Sigmoid colon (tissue), 3 donors: ENCODE data around the gene C16orf90.

Source experiments
- CTCF ChIP-seq, 4 experiments: fragments of 450-650 bp in 3 of 4; fragments of 200-600 bp in 1 of 4; IDR thresholded peaks; one replicate each; pipeline ENCODE4 v1.5.1; 2016 to 2019; ENCODE audit warnings: antibody characterized with exemption in 4 of 4, mild to moderate bottlenecking in 3 of 4, moderate library complexity in 2 of 4
- POLR2A ChIP-seq, 2 donors: fragments of 450-650 bp; IDR thresholded peaks; one replicate each; pipeline ENCODE4 v1.6.1; 2016; ENCODE audit warnings: antibody characterized with exemption in 2 of 2, mild to moderate bottlenecking in 2 of 2, moderate library complexity in 2 of 2

GRCh38 chr16:3495176-3495575 lies at the start of gene C16orf90:
- TF ChIP-seq CTCF (IDR thresholded peaks at IDR 0.05) (no peak), POLR2A (IDR thresholded peaks at IDR 0.05) (no peak)
